WTC11 (cell line): ENCODE measurements around the gene HTT-AS.

Experiments used
- ESRRA ChIP-seq: sonication (generic); formaldehyde crosslinking; IDR thresholded peaks from 2 replicates; pipeline ENCODE4 v1.8.1; 2022; ENCODE audit warnings: mild to moderate bottlenecking, missing genetic modification reagents, borderline replicate concordance
- JUN ChIP-seq: sonication (generic); formaldehyde crosslinking; IDR thresholded peaks from 2 replicates; pipeline ENCODE4 v1.8.0; 2023; ENCODE audit warnings: mild to moderate bottlenecking, missing genetic modification reagents
- RELA ChIP-seq: sonication (generic); formaldehyde crosslinking; IDR thresholded peaks from 2 replicates; pipeline ENCODE4 v1.8.1; 2022; ENCODE audit warnings: missing genetic modification reagents, mild to moderate bottlenecking, borderline replicate concordance
- SMAD3 ChIP-seq: sonication (generic); formaldehyde crosslinking; IDR thresholded peaks from 2 replicates; pipeline ENCODE4 v1.8.0; 2022; ENCODE audit warnings: missing genetic modification reagents, mild to moderate bottlenecking, borderline replicate concordance
- TEAD4 ChIP-seq: sonication (generic); formaldehyde crosslinking; IDR thresholded peaks from 2 replicates; pipeline ENCODE4 v1.8.0; 2022; ENCODE audit warnings: mild to moderate bottlenecking, missing genetic modification reagents
- USF1 ChIP-seq: sonication (generic); formaldehyde crosslinking; IDR thresholded peaks from 2 replicates; pipeline ENCODE4 v1.8.0; 2022; ENCODE audit warnings: mild to moderate bottlenecking, missing genetic modification reagents
- TF ChIP-seq, protein P1 (sequence below): fragments of 200-600 bp; IDR thresholded peaks from 2 replicates; pipeline ENCODE4 v1.8.0; 2022; ENCODE audit warnings: antibody characterized with exemption
- TF ChIP-seq, protein P2 (sequence below): sonication (generic); formaldehyde crosslinking; IDR thresholded peaks from 2 replicates; pipeline ENCODE4 v1.8.1; 2023; ENCODE audit warnings: mild to moderate bottlenecking, missing genetic modification reagents, moderate library complexity
- TF ChIP-seq, protein P3 (sequence below): sonication (generic); formaldehyde crosslinking; IDR thresholded peaks from 2 replicates; pipeline ENCODE4 v1.8.1; 2022; ENCODE audit warnings: low read depth, missing genetic modification reagents, borderline replicate concordance
- TF ChIP-seq, protein P4 (sequence below): sonication (generic); formaldehyde crosslinking; IDR thresholded peaks from 2 replicates; pipeline ENCODE4 v1.8.1; 2023; ENCODE audit warnings: mild to moderate bottlenecking, missing genetic modification reagents, borderline replicate concordance

- TF ChIP-seq, protein P1, sequence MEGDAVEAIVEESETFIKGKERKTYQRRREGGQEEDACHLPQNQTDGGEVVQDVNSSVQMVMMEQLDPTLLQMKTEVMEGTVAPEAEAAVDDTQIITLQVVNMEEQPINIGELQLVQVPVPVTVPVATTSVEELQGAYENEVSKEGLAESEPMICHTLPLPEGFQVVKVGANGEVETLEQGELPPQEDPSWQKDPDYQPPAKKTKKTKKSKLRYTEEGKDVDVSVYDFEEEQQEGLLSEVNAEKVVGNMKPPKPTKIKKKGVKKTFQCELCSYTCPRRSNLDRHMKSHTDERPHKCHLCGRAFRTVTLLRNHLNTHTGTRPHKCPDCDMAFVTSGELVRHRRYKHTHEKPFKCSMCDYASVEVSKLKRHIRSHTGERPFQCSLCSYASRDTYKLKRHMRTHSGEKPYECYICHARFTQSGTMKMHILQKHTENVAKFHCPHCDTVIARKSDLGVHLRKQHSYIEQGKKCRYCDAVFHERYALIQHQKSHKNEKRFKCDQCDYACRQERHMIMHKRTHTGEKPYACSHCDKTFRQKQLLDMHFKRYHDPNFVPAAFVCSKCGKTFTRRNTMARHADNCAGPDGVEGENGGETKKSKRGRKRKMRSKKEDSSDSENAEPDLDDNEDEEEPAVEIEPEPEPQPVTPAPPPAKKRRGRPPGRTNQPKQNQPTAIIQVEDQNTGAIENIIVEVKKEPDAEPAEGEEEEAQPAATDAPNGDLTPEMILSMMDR: no peak
- TF ChIP-seq, protein P2, sequence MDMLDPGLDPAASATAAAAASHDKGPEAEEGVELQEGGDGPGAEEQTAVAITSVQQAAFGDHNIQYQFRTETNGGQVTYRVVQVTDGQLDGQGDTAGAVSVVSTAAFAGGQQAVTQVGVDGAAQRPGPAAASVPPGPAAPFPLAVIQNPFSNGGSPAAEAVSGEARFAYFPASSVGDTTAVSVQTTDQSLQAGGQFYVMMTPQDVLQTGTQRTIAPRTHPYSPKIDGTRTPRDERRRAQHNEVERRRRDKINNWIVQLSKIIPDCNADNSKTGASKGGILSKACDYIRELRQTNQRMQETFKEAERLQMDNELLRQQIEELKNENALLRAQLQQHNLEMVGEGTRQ: no peak
- TF ChIP-seq ESRRA (CRISPR knock-in tag): no peak
- TF ChIP-seq, protein P3, sequence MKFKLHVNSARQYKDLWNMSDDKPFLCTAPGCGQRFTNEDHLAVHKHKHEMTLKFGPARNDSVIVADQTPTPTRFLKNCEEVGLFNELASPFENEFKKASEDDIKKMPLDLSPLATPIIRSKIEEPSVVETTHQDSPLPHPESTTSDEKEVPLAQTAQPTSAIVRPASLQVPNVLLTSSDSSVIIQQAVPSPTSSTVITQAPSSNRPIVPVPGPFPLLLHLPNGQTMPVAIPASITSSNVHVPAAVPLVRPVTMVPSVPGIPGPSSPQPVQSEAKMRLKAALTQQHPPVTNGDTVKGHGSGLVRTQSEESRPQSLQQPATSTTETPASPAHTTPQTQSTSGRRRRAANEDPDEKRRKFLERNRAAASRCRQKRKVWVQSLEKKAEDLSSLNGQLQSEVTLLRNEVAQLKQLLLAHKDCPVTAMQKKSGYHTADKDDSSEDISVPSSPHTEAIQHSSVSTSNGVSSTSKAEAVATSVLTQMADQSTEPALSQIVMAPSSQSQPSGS (CRISPR knock-in tag): no peak
- TF ChIP-seq TEAD4 (CRISPR knock-in tag): no peak
- no peak for TF ChIP-seq RELA (CRISPR knock-in tag)
- TF ChIP-seq SMAD3 (CRISPR knock-in tag): no peak
- no peak for TF ChIP-seq JUN (CRISPR knock-in tag)
- TF ChIP-seq, protein P4, sequence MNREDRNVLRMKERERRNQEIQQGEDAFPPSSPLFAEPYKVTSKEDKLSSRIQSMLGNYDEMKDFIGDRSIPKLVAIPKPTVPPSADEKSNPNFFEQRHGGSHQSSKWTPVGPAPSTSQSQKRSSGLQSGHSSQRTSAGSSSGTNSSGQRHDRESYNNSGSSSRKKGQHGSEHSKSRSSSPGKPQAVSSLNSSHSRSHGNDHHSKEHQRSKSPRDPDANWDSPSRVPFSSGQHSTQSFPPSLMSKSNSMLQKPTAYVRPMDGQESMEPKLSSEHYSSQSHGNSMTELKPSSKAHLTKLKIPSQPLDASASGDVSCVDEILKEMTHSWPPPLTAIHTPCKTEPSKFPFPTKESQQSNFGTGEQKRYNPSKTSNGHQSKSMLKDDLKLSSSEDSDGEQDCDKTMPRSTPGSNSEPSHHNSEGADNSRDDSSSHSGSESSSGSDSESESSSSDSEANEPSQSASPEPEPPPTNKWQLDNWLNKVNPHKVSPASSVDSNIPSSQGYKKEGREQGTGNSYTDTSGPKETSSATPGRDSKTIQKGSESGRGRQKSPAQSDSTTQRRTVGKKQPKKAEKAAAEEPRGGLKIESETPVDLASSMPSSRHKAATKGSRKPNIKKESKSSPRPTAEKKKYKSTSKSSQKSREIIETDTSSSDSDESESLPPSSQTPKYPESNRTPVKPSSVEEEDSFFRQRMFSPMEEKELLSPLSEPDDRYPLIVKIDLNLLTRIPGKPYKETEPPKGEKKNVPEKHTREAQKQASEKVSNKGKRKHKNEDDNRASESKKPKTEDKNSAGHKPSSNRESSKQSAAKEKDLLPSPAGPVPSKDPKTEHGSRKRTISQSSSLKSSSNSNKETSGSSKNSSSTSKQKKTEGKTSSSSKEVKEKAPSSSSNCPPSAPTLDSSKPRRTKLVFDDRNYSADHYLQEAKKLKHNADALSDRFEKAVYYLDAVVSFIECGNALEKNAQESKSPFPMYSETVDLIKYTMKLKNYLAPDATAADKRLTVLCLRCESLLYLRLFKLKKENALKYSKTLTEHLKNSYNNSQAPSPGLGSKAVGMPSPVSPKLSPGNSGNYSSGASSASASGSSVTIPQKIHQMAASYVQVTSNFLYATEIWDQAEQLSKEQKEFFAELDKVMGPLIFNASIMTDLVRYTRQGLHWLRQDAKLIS (CRISPR knock-in tag): no peak
- TF ChIP-seq USF1 (CRISPR knock-in tag): no peak
Measured at GRCh38 chr4:3108211-3108610, 33.9 kb upstream of the HTT-AS start.
